GF-D8 (cell line): ENCODE results near the gene RTN1.

Source experiments
- DNase-seq: peaks from one replicate; lab custom pipeline; 2025; lab: John Stamatoyannopoulos, UW

RTN1 gene

DNA sequence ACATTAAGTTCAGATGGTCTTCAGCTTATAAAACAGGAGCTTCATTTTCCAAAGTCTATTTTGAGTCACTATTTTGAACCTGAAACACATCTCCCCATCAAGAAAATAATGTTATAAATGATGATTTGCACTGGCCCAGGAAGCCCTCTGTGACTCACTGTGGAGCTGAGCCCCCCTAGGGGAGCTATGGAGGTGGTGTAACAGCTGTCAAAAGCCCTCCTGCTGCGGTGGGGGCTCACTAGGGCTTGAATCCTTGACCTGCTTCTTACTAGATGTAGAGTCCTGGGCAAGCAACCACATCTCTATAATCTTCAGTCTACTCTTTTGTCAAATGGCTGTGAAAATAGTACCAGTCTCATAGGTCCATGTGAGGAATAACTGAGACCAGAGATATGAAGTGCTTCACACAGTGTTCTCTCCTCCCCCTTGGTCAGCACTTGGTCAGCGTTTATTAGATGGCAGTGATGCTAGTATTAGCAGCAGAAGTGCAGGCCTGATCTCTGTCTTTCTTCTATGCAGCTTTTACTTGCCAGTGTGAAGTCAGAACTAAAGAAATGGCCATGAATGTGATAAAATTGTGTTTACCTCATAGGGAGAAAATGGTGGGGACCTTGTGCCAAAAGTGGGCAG is 83.4 kb downstream of the RTN1 start:
- DNase-seq: no peak

- DNase-seq: no peak
Observed at GRCh38 chr14:59785629-59786028, 84.9 kb downstream of the RTN1 start.

DNA sequence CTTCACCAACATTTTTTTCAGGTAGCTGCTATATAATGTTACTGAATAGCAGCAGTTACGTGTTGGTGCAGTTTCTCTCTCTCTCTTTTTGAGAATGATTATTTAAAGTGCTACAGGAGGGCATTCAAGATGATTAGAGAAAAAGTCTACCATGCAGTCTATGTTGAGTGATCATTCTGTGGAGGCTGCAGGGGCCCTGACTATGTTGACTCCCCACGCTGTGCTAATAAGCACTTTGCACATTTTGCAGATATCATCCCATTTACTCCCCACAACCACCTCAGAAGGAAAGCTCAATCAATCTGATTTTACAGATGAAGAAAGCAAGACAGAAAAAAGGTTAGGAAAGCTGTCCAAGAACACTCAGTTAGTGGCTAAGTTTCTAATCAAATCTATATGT is 87.8 kb downstream of the RTN1 start:
- DNase-seq: no peak

GRCh38 chr14:59777006-59777579 is 93.5 kb downstream of the RTN1 start:
- DNase-seq: no peak

- no peak for DNase-seq
Observed at GRCh38 chr14:59776468-59776867, 94.1 kb downstream of the RTN1 start.

DNA sequence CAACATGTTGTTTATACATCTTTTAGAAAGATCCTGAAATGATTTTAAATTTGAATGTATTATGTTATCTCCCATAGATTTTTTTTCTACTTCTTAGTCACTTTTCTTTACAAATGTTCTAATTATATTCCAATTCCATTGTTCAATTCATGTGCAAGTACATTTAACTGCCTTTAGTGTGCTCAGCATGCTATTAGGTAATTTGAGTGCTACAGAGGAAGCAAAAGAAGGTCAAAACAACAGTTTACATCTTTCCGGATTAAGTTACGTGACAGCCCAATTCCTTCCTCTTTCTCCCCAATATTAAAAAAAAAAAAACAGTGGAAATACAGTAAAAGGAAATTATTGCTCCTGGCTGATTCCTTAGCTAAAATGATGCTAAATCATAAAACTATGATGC is 98.3 kb downstream of the RTN1 start:
- peak; percentile 32 for DNase-seq

GRCh38 chr14:59771577-59771976 is 99.0 kb downstream of the RTN1 start:
- DNase-seq: no peak

DNA sequence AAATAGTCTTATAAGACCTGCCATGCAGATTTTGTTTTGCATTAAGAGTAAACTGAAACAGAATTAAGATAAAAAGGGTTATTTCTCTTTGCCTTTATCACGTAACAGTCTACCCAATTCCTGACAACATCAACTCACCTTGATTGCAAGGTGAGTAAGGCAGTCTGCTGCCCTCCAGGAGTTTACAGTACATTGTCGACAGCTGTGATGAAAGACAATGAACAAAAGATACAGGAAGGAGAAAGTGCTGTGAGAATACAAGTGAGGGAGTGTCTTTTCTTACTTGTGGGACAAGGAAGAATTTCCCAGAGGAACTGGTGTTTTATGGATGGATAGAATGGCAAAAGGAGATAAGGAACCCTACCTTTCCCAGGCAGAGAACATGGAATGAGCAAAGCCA is 101.0 kb downstream of the RTN1 start:
- DNase-seq: no peak

DNA sequence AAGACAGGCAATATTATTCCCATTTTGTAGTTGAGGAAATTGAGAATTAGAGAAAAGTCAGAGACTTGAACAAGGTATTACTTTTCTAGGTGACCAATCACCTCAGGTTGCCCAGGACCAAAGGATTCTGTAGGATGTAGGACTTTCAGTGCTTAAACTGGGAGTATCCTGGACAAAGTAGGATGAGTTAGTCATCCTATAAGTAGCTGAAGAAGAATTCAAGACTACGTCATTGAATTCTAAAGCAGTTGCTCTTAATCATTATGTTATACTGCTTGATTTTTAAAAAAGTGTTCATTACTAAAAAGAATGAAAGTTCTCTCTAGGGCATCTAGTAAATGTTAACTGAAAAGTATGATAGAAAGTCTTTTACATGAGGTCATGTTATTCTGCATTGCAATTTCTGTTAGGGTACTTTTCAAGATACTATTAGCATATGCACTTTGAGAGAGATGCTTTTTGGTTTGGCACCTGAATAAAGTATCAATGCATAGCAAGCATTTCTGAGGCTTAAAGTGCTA is 101.7 kb downstream of the RTN1 start:
- DNase-seq: no peak

DNA sequence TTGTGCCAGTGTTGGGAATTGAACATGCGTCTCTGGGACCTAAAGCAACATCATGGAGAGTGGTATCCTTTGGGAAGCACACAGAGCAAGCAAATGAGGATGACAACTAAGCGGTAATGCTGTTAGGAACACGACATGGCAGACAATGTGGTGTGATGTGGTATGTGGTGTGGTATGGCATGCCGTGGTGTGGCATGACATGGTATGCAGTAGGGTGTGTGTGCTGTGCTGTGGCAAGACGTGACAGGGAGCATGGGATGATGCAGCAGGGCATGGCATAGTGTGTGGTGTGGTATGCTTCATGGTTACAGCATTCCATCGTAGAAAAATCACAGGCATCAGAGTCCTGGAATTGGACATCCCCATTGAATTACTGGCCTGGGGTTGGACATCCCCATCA is 108.7 kb downstream of the RTN1 start:
- no peak for DNase-seq

DNA sequence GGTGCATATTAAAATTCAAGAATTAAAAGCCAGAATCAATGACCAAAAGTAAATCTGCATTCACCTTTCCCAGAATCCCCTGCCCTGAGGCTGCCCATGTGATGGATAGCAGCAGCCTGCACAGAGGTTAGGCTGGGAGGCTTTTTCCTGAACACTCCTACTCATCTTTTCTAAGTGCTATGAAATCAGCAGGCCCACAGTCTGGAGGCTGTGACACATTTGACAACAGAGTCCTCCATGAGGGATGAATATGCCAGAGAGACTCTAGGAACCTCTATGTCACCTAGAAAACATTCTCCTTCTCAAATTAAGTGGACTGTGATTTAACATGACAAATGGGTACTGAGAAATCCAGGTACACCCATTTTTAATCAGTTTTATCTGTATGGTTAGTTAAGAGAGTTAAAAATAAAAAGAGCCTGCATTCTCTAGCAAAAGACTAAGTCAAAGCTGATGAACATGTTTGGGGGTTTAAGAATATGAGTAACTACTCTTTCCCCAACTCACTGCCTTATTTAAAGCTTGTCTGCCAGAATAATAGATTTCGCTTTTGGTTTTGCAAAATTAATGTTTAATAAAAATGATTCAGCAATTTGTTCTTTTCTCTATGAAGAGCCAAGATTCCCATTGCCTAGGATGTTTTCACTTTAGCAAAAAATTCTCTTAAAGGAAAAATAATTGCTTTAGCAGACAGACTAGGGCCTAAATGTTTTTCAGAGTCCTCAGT is 115.0 kb downstream of the RTN1 start:
- DNase-seq: no peak

- no peak for DNase-seq
Observed at GRCh38 chr14:59754256-59754655, 116.3 kb downstream of the RTN1 start.

- no peak for DNase-seq
Observed at GRCh38 chr14:59753512-59753911, 117.1 kb downstream of the RTN1 start.

GRCh38 chr14:59751578-59751977 is 119.0 kb downstream of the RTN1 start:
- DNase-seq: no peak

- DNase-seq: peak; percentile 72
Observed at GRCh38 chr14:59739794-59740193, 130.8 kb downstream of the RTN1 start.

GRCh38 chr14:59728304-59728703 is 142.3 kb downstream of the RTN1 start:
- no peak for DNase-seq

GRCh38 chr14:59727073-59727661 is 143.4 kb downstream of the RTN1 start:
- no peak for DNase-seq

- DNase-seq: no peak
Observed at GRCh38 chr14:59711080-59711479, 159.5 kb downstream of the RTN1 start.

GRCh38 chr14:59707778-59708561 is 162.6 kb downstream of the RTN1 start:
- no peak for DNase-seq

DNA sequence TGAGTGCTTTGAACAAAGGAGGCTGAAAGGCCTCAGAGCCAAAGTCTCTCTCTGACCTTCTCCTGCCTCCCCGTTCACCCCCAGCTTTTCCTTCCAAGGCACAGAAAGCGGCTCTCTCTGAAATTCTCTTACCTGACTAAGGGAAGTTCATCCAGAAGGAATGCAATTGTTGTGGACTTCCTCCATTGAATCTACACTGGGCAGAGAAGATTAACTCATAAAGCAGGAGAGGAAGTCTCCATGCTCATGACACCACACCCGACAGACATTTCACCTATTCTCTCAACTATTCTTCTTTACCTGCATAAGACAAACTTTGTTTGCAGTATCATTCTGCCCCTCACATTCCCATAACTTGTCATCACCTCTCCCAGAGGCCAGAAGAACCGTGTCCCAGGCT is 164.7 kb downstream of the RTN1 start:
- DNase-seq: no peak

- no peak for DNase-seq
Observed at GRCh38 chr14:59705245-59705644, 165.3 kb downstream of the RTN1 start.

DNA sequence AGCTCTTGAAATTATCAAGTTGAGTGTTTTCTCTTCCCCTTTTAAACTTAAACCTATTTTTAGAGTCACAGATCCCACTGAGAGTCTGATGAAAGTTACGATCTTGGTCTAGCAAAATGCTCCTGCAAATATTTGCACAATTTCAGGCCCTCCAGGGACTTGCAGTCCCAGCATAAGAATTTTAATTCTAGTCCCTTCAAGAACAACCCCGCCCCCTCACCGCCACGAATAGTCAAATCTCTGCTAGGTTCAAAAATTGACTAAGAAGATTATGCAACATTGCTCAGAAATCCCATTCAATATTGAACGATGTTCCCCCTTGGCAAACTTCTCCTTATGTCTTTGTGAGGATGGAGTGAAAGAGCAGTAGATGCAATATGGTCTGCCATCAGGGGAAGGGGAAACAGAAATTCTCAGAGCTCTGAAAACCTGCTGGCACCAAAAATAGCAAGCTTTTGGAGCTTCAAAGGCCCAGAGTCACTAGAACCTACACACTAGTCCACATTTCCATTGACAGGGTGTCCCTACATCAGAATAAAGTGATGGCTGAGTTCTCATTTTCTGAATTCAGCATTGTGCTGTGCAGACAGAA is 166.4 kb downstream of the RTN1 start:
- no peak for DNase-seq
